ENCODE results near the gene GDPD4. TPM values are rescaled to one million over a fixed set of nuclear protein-coding genes. Genes with fewer than 3 reads are reported as not detected.

The GDPD4 gene
- total and polyA plus RNA-seq, 7 donors: not detected

- Histone ChIP-seq H3K27ac (no peak overlapping the region), H3K36me3 (ENCODE audit: insufficient read depth in 1 of 2, low read depth in 1 of 2) (no peaks in the 10 kb centered on the region), H3K9me3 (no peaks in the 10 kb centered on the region), H3K4me1 (no peaks in the 10 kb centered on the region), H3K27me3 (ENCODE audit: insufficient read depth in 3 of 3, low read length in 2 of 3) (no peaks in the 10 kb centered on the region), H3K4me3 (no peak overlapping the region)
- TF ChIP-seq CTCF (IDR thresholded peaks at IDR 0.05): no peak
- DNase-seq: no peak
- 85 to 89% (median 89%) methylated on average over 9 of the region's 9 CpGs for WGBS, 3 donors
- ATAC-seq: no peak
- intact Hi-C loops (cut with DNase I): no loop called here
Observed at GRCh38 chr11:77214557-77214956, 86.9 kb downstream of the GDPD4 start.

DNA sequence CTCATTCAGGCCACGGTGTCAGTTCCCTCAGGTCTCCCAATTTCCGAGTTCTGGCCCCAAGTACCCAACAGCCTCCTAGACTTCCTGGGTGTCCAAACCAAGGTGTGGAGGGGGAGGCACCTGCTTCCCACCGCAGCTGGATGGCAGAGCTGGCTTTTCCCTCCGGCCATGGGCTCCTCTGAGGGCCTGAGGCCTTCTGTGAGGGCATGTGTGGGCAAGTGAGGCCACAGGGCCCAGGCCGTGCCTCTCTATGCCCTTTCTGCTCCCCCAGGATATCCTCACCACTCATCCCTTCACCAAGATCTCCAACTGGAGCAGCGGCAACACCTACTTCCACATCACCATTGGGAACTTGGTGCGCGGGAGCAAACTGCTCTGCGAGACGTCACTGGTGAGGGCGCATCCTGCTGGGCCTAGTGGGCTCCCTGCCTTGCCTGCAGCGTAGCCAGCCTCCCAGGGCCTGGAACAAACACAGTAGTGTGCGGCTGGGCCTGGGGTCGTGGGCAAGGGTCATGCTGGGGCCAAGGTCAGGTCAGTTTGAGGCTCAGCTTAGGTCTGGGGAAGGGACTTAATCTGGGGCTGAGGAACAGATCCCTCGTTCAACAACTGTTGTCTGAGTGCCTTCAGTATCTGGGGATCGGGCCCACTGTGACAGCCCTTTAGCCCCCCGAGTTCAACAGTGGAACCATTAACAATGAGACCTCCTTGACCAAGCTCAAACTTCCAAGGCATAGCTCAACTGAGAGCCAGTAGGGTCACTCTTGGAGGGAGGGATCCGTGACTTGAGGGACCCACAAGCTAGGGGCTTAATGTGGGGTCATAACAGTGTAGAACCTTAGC is 87.7 kb downstream of the GDPD4 start:
- no peak for TF ChIP-seq CTCF (IDR thresholded peaks at IDR 0.05)
- DNase-seq (no peak), ATAC-seq (no peak)
- intact Hi-C loops (cut with DNase I): no loop called here
- WGBS, 3 donors: 87 to 91% (median 87%) methylated on average over 17 to 18 of the region's 18 CpGs
- Histone ChIP-seq H3K4me3 (no peak overlapping the region), H3K36me3 (ENCODE audit: insufficient read depth in 1 of 2, low read depth in 1 of 2) (no peaks in the 10 kb centered on the region), H3K27ac (no peak overlapping the region), H3K4me1 (no peaks in the 10 kb centered on the region), H3K9me3 (no peaks in the 10 kb centered on the region), H3K27me3 (ENCODE audit: insufficient read depth in 3 of 3, low read length in 2 of 3) (no peaks in the 10 kb centered on the region)

DNA sequence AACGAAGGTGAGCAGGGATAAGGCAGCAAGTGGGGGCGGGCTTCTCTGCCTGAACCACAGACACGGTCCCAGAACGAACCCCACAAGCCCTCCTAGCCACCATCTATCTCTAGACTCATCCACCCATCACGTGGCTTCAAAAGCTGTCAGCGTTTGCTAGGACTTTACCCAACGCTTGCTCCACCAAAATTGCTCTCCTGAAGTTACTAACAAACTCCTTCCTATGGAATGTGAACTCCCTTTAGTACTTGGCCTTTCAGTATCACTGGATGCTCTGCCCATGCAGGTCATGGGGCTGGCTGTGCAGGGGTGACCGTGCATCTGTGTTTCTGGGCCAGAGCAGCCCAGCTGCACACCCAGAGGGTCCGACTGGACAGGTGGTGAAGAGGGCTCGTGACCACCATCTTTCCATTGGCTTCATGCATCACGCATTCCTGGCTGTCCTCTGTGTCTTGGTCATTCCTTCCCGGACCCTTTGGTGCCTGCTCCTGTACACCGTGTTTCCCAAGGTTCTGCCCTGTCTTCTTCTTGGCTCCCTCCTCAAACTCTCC is 88.4 kb downstream of the GDPD4 start:
- Histone ChIP-seq H3K36me3 (ENCODE audit: insufficient read depth in 1 of 2, low read depth in 1 of 2) (no peaks in the 10 kb centered on the region), H3K27ac (no peak overlapping the region), H3K27me3 (ENCODE audit: insufficient read depth in 3 of 3, low read length in 2 of 3) (no peaks in the 10 kb centered on the region), H3K4me3 (no peak overlapping the region), H3K4me1 (no peaks in the 10 kb centered on the region), H3K9me3 (no peaks in the 10 kb centered on the region)
- no peak for ATAC-seq
- intact Hi-C loops (cut with DNase I): no loop called here
- no peak for DNase-seq
- TF ChIP-seq CTCF (IDR thresholded peaks at IDR 0.05): no peak
- 80 to 92% (median 81%) methylated on average over 13 of the region's 13 CpGs for WGBS, 3 donors

GRCh38 chr11:77212314-77213007 is 89.0 kb downstream of the GDPD4 start:
- Histone ChIP-seq H3K27me3 (ENCODE audit: insufficient read depth in 3 of 3, low read length in 2 of 3) (no peaks in the 10 kb centered on the region), H3K9me3 (no peaks in the 10 kb centered on the region), H3K4me3 (no peak overlapping the region), H3K36me3 (ENCODE audit: insufficient read depth in 1 of 2, low read depth in 1 of 2) (no peaks in the 10 kb centered on the region), H3K27ac (no peak overlapping the region), H3K4me1 (no peaks in the 10 kb centered on the region)
- 93 to 95% (median 94%) methylated on average over 8 of the region's 8 CpGs for WGBS, 3 donors
- intact Hi-C loops (cut with DNase I): no loop called here
- ATAC-seq: no peak
- no peak for TF ChIP-seq CTCF (IDR thresholded peaks at IDR 0.05)
- no peak for DNase-seq

Data from psoas muscle (tissue), 8 donors.